ENCODE data around the gene CX3CR1. TPM values are rescaled to one million over a fixed set of nuclear protein-coding genes. Genes with fewer than 3 reads are reported as not detected.
A peak's percentile ranks its signal among the peaks of the same experiment; 100 is the strongest.

CX3CR1 gene
- total and polyA plus RNA-seq, 4 experiments from 2014 or later: 0.29 to 3.7 (median 0.96) TPM

DNA sequence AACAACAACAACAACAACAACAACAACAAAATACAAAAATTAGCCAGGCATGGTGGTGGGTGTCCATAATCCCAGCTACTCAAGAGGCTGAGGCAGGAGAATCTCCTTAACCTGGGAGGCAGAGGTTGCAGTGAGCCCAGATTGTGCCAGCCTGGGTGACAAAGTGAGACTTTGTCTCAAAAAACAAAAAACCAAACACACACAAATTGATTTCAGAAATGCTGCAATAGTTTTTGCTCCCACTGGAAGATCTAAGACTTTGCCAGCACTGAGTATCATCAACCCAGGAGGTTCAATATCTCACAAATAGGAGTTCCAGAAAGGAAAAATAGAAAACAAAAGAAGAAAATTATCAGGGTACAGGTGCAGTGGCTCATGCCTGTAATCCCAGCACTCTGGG, 33.5 kb upstream of the CX3CR1 start:
- ChIA-PET CTCF (ENCODE audit: partially characterized antibody) (no interaction called here), POLR2A (ENCODE audit: partially characterized antibody) (no interaction called here)
- no peak for DNase-seq
- H3K9me3 ChIP-seq (ENCODE audit: control insufficient read depth in 1 of 2, low read length in 2 of 2): no peaks in the 10 kb centered on the region
- H3K27me3 Mint-ChIP-seq: no peaks in the 10 kb centered on the region
- H3K36me3 ChIP-seq (ENCODE audit: insufficient read depth, low read length): no peaks in the 10 kb centered on the region
- peaks cover 1 to 5% of the 10 kb centered on the region in 2 donors for H3K36me3 Mint-ChIP-seq
- no peak overlapping the region for H3K4me3 Mint-ChIP-seq
- intact Hi-C loops (cut with micrococcal nuclease): no loop called here
- no peak overlapping the region for H3K27ac Mint-ChIP-seq
- no peaks in the 10 kb centered on the region for H3K4me1 Mint-ChIP-seq
- H3K9me3 Mint-ChIP-seq: peaks cover 0 to 21% (median 14%) of the 10 kb centered on the region in 8 donors
- no peaks in the 10 kb centered on the region for H3K4me1 ChIP-seq (ENCODE audit: insufficient read depth, low read length)
- H3K27me3 ChIP-seq (ENCODE audit: insufficient read depth, low read length): no peaks in the 10 kb centered on the region
- H3K27ac ChIP-seq (ENCODE audit: low read depth, low read length): no peak overlapping the region
- no peak overlapping the region for H3K4me3 ChIP-seq (ENCODE audit: low read length in 2 of 2)

DNA sequence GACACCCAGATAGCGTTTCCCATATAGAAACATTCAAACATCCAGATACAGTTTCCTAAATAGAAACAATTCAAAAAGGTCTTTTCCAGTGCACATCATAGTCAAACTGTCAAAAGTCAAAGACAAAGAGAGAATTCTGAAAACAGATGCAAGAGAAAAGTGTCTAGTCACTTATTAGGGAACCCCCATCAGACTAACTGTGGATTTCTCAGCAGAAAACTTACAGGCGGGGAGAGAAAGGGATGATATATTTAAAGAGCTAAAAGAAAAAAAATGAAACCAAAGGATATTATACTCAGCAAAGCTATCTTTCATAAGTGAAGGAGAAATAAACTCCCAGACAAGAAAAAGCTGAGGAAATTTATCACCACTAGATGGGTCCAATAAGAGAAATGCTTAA, 22.3 kb upstream of the CX3CR1 start:
- no peaks in the 10 kb centered on the region for H3K27me3 ChIP-seq (ENCODE audit: insufficient read depth, low read length)
- H3K36me3 ChIP-seq (ENCODE audit: insufficient read depth, low read length): no peaks in the 10 kb centered on the region
- no peak overlapping the region for H3K4me3 ChIP-seq (ENCODE audit: low read length in 2 of 2)
- H3K27ac ChIP-seq (ENCODE audit: low read depth, low read length): no peak overlapping the region
- Mint-ChIP-seq H3K9me3 (peaks cover 5 to 67% (median 51%) of the 10 kb centered on the region in 8 donors), H3K27ac (peak overlapping the region in 1 of 7 donors; percentile 6), H3K4me3 (no peak overlapping the region), H3K36me3 (peaks cover 18 to 36% of the 10 kb centered on the region in 2 donors), H3K4me1 (no peaks in the 10 kb centered on the region), H3K27me3 (peaks cover 3 to 15% of the 10 kb centered on the region in 2 donors)
- H3K9me3 ChIP-seq (ENCODE audit: control insufficient read depth in 1 of 2, low read length in 2 of 2): no peaks in the 10 kb centered on the region
- ChIA-PET POLR2A (ENCODE audit: partially characterized antibody) (no interaction called here), CTCF (ENCODE audit: partially characterized antibody) (interaction anchor here (0.6 to 2.3 kb wide), 3 partner anchors 11 to 176 kb away, joined by 3 to 18 read pairs (median 6); no protein-coding TSS in a partner anchor)
- intact Hi-C loops (cut with micrococcal nuclease): no loop called here
- no peaks in the 10 kb centered on the region for H3K4me1 ChIP-seq (ENCODE audit: insufficient read depth, low read length)
- DNase-seq: no peak

- H3K4me1 Mint-ChIP-seq: peaks cover 5 to 17% (median 11%) of the 10 kb centered on the region in 4 donors
- no peak overlapping the region for H3K27ac Mint-ChIP-seq
- Histone ChIP-seq H3K9me3 (ENCODE audit: control insufficient read depth in 1 of 2, low read length in 2 of 2) (no peaks in the 10 kb centered on the region), H3K27ac (ENCODE audit: low read depth, low read length) (no peak overlapping the region), H3K4me1 (ENCODE audit: insufficient read depth, low read length) (peaks cover 8% of the 10 kb centered on the region), H3K36me3 (ENCODE audit: insufficient read depth, low read length) (no peaks in the 10 kb centered on the region), H3K4me3 (ENCODE audit: low read length in 2 of 2) (no peak overlapping the region), H3K27me3 (ENCODE audit: insufficient read depth, low read length) (no peaks in the 10 kb centered on the region)
- POLR2A ChIA-PET (ENCODE audit: partially characterized antibody): no interaction called here
- peaks cover 3 to 54% (median 44%) of the 10 kb centered on the region in 8 donors for H3K9me3 Mint-ChIP-seq
- intact Hi-C loops (cut with micrococcal nuclease): no loop called here
- H3K36me3 Mint-ChIP-seq: peaks cover 19 to 35% of the 10 kb centered on the region in 2 donors
- peak overlapping the region in 1 of 8 donors; percentile 7 for H3K4me3 Mint-ChIP-seq
- CTCF ChIA-PET (ENCODE audit: partially characterized antibody): interaction anchor here (1.1 to 1.4 kb wide), 2 partner anchors 10 to 48 kb away, joined by 3 to 7 read pairs; no protein-coding TSS in a partner anchor
- peaks cover 2 to 11% of the 10 kb centered on the region in 2 donors for H3K27me3 Mint-ChIP-seq
- DNase-seq: no peak
Measured at GRCh38 chr3:39299279-39299678, 19.4 kb upstream of the CX3CR1 start.

DNA sequence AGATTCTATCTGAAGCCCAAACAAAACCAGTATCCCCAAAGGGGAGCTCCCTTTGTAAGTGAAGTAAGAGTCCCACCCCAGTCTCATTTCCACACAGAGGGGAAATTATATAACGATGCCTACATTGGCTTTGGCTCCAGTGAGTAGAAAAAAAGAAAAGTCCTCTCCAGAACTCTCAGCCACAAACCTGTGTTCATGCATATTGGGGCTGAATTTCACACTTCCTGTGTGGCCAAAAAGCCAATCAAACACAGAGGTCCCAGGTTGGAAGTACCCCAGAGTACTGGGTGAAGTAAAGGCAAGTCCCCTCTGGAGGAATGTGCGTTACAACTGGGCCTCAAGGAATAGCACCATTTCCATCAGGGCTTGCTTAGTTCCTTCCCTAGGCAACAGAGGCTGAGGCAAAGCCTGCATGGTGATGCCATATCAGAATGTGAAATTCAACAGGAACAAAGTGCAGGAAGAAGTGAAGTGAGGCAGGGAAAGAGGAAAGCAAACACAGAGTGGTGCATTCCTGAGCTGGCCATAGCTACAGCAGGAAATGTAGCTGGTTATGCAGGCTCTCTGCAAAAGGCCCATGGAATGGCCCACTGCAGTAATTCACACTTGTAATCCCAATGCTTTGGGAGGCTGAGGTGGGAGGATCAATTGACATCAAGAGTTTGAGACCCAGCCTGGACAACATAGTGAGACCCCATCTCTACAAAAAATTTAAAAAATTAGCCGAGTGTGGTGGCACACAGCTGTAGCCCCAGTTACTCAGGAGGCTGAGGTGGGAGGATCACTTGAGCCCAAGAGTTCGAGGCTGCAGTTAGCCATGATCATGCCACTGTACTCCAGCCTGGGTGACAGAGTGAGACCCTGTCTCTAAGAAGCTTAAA, 16.6 kb upstream of the CX3CR1 start:
- H3K4me1 ChIP-seq (ENCODE audit: insufficient read depth, low read length): peaks cover 11% of the 10 kb centered on the region
- peaks cover 15 to 22% of the 10 kb centered on the region in 2 donors for H3K36me3 Mint-ChIP-seq
- ChIA-PET CTCF (ENCODE audit: partially characterized antibody) (interaction anchor here (1.3 to 18.4 kb wide), 5 partner anchors 8 to 172 kb away, joined by 3 to 471 read pairs (median 106); partner anchors contain the start of genes CX3CR1 and XIRP1), POLR2A (ENCODE audit: partially characterized antibody) (no interaction called here)
- peaks cover 10 to 25% (median 18%) of the 10 kb centered on the region in 4 donors for H3K4me1 Mint-ChIP-seq
- H3K9me3 Mint-ChIP-seq: peaks cover 2 to 31% (median 29%) of the 10 kb centered on the region in 8 donors
- H3K4me3 Mint-ChIP-seq: no peak overlapping the region
- H3K27me3 ChIP-seq (ENCODE audit: insufficient read depth, low read length): no peaks in the 10 kb centered on the region
- H3K27ac Mint-ChIP-seq: no peak overlapping the region
- no peak overlapping the region for H3K27ac ChIP-seq (ENCODE audit: low read depth, low read length)
- intact Hi-C loops (cut with micrococcal nuclease): no loop called here
- DNase-seq: no peak
- no peak overlapping the region for H3K4me3 ChIP-seq (ENCODE audit: low read length in 2 of 2)
- H3K27me3 Mint-ChIP-seq: peaks cover 0 to 4% of the 10 kb centered on the region in 2 donors
- no peaks in the 10 kb centered on the region for H3K9me3 ChIP-seq (ENCODE audit: control insufficient read depth in 1 of 2, low read length in 2 of 2)
- no peaks in the 10 kb centered on the region for H3K36me3 ChIP-seq (ENCODE audit: insufficient read depth, low read length)

DNA sequence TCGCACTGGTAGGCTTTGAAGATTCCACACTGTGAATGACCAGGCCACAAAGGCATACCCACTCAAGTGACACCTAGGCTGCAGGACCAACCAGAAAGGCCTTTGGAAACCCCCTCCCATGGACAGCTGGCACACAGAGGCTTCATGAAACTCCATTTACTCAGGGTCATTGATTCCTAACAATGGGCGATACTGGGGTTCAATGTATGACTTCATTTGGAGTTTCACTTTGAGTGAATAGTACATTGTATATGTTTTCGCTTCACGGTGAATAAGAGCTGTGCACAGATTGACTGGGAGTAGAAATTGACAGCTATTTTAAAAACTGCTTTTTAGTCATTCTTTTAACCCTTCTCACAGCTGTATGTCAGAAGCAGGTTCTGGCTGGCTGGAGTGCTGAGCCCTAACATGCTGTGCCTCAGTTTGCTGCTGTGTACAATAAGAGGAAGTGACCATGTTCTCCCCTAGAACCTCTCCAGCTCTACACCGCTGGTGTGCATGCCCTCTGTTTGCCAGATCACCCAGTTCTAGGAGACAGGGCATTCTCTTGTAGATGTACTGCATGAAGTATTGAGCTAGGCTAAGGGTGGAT, 15.4 kb upstream of the CX3CR1 start:
- H3K27ac Mint-ChIP-seq: peak overlapping the region in 3 of 7 donors; percentile 89 to 91 (median 90)

GRCh38 chr3:39294446-39295183, 14.8 kb upstream of the CX3CR1 start:
- H3K9me3 Mint-ChIP-seq: peaks cover 0 to 14% (median 11%) of the 10 kb centered on the region in 8 donors
- H3K4me1 Mint-ChIP-seq: peaks cover 13 to 36% (median 25%) of the 10 kb centered on the region in 4 donors
- peaks cover 0 to 1% of the 10 kb centered on the region in 2 donors for H3K27me3 Mint-ChIP-seq
- no peaks in the 10 kb centered on the region for H3K36me3 ChIP-seq (ENCODE audit: insufficient read depth, low read length)
- no peaks in the 10 kb centered on the region for H3K9me3 ChIP-seq (ENCODE audit: control insufficient read depth in 1 of 2, low read length in 2 of 2)
- peaks cover 11% of the 10 kb centered on the region for H3K4me1 ChIP-seq (ENCODE audit: insufficient read depth, low read length)
- H3K27ac ChIP-seq (ENCODE audit: low read depth, low read length): no peak overlapping the region
- no peak overlapping the region for H3K4me3 ChIP-seq (ENCODE audit: low read length in 2 of 2)
- POLR2A ChIA-PET (ENCODE audit: partially characterized antibody): no interaction called here
- peaks cover 8 to 9% of the 10 kb centered on the region in 2 donors for H3K36me3 Mint-ChIP-seq
- CTCF ChIA-PET (ENCODE audit: partially characterized antibody): interaction anchor here (1.3 to 18.4 kb wide), 6 partner anchors 16 to 170 kb away, joined by 3 to 471 read pairs (median 90); partner anchors contain the start of genes CX3CR1 and XIRP1
- no peaks in the 10 kb centered on the region for H3K27me3 ChIP-seq (ENCODE audit: insufficient read depth, low read length)
- DNase-seq: peak in 2 of 5 donors; percentile 11 to 13
- peak overlapping the region in 2 of 8 donors; percentile 13 to 35 for H3K4me3 Mint-ChIP-seq
- intact Hi-C loops (cut with micrococcal nuclease): no loop called here
- peak overlapping the region; percentile 10 to 91 (median 89) for H3K27ac Mint-ChIP-seq

More for the DNA sequence above, 15.4 kb upstream of the CX3CR1 start:
- H3K27me3 Mint-ChIP-seq: peaks cover 0 to 1% of the 10 kb centered on the region in 2 donors
- H3K4me3 ChIP-seq (ENCODE audit: low read length in 2 of 2): no peak overlapping the region
- DNase-seq: no peak
- no peaks in the 10 kb centered on the region for H3K9me3 ChIP-seq (ENCODE audit: control insufficient read depth in 1 of 2, low read length in 2 of 2)
- no peaks in the 10 kb centered on the region for H3K27me3 ChIP-seq (ENCODE audit: insufficient read depth, low read length)
- peaks cover 11% of the 10 kb centered on the region for H3K4me1 ChIP-seq (ENCODE audit: insufficient read depth, low read length)
- no peak overlapping the region for H3K27ac ChIP-seq (ENCODE audit: low read depth, low read length)
- H3K4me3 Mint-ChIP-seq: peak overlapping the region in 3 of 8 donors; percentile 3 to 35 (median 13)
- H3K36me3 ChIP-seq (ENCODE audit: insufficient read depth, low read length): no peaks in the 10 kb centered on the region
- CTCF ChIA-PET (ENCODE audit: partially characterized antibody): interaction anchor here (1.3 to 18.4 kb wide), 5 partner anchors 16 to 171 kb away, joined by 3 to 471 read pairs (median 106); partner anchors contain the start of genes CX3CR1 and XIRP1
- peaks cover 10 to 30% (median 20%) of the 10 kb centered on the region in 4 donors for H3K4me1 Mint-ChIP-seq
- peaks cover 9 to 15% of the 10 kb centered on the region in 2 donors for H3K36me3 Mint-ChIP-seq
- intact Hi-C loops (cut with micrococcal nuclease): no loop called here
- POLR2A ChIA-PET (ENCODE audit: partially characterized antibody): no interaction called here
- H3K9me3 Mint-ChIP-seq: peaks cover 0 to 20% (median 18%) of the 10 kb centered on the region in 8 donors
